ENCODE measurements around the gene DYRK1B. TPM values are rescaled to one million over a fixed set of nuclear protein-coding genes. Genes with fewer than 3 reads are reported as not detected.

Gene DYRK1B
- total and polyA plus RNA-seq, 2 donors (not counting 1 experiment from before 2014, with no cell fraction given), result 7.7 to 12.2 TPM

GRCh38 chr19:39846678-39847486, 12.9 kb upstream of the DYRK1B start:
- peak overlapping the region; percentile 61 for H3K27ac ChIP-seq (ENCODE audit: insufficient read depth, low read length)

GRCh38 chr19:39845933-39846677, 12.1 kb upstream of the DYRK1B start, which contains the start of gene FBL:
TSS of gene FBL (minus strand) at chr19:39846379. CDS start at chr19:39846300, 79 bp downstream.
- Histone ChIP-seq H3K27me3 (ENCODE audit: control insufficient read depth, insufficient read depth, low read length) (no peaks in the 10 kb centered on the region), H3K4me2 (ENCODE audit: extremely low read depth, insufficient read depth, low read length) (peak within 1 kb of the TSS; percentile 94), H3K36me3 (ENCODE audit: control insufficient read depth, insufficient read depth, low read length) (no peaks in the 10 kb centered on the region), H4K20me1 (ENCODE audit: control insufficient read depth, extremely low read depth, insufficient read depth, low read length) (no peaks in the 10 kb centered on the region), H3K4me1 (ENCODE audit: control insufficient read depth, extremely low read depth, insufficient read depth, low read length) (peaks cover 12% of the 10 kb centered on the region), H3K79me2 (ENCODE audit: control insufficient read depth, insufficient read depth, low read length) (peaks cover 44% of the 10 kb centered on the region), H3K4me3 (replicated peaks in 1 of 4; ENCODE audit: control extremely low read depth in 1 of 4, insufficient read depth in 1 of 4, low read depth in 3 of 4, low read length in 4 of 4) (peak within 1 kb of the TSS; percentile 57 to 90 (median 70)), H3K9me3 (ENCODE audit: control insufficient read depth, insufficient read depth, low read depth, low read length) (no peaks in the 10 kb centered on the region), H3K9ac (ENCODE audit: insufficient read depth, low read length) (peak within 1 kb of the TSS; percentile 43), H3K27ac (ENCODE audit: insufficient read depth, low read length) (peak within 1 kb of the TSS; percentile 61), H2AFZ (ENCODE audit: low read length) (peak within 1 kb of the TSS; percentile 89)
- DNase-seq (ENCODE audit: low read depth in 2 of 2), result peak; percentile 79 to 90
- no peak for TF ChIP-seq CTCF (conservative IDR thresholded peaks at IDR 0.05 in 1 of 2, IDR thresholded peaks at IDR 0.05 in 1 of 2; ENCODE audit: low read depth in 1 of 2, low read length in 2 of 2)
- no peak for TF ChIP-seq EZH2 (IDR thresholded peaks at IDR 0.05; ENCODE audit: low read length, missing control alignments)

More at GRCh38 chr19:39846678-39847486, 12.9 kb upstream of the DYRK1B start:
- H3K4me3 ChIP-seq (replicated peaks in 1 of 4; ENCODE audit: control extremely low read depth in 1 of 4, insufficient read depth in 1 of 4, low read depth in 3 of 4, low read length in 4 of 4), result peak overlapping the region; percentile 32 to 69 (median 50)
- TF ChIP-seq EZH2 (IDR thresholded peaks at IDR 0.05; ENCODE audit: low read length, missing control alignments), result no peak
- TF ChIP-seq CTCF (conservative IDR thresholded peaks at IDR 0.05 in 1 of 2, IDR thresholded peaks at IDR 0.05 in 1 of 2; ENCODE audit: low read depth in 1 of 2, low read length in 2 of 2), result no peak
- DNase-seq (ENCODE audit: low read depth in 2 of 2), result no peak
- no peaks in the 10 kb centered on the region for H3K27me3 ChIP-seq (ENCODE audit: control insufficient read depth, insufficient read depth, low read length)
- H4K20me1 ChIP-seq (ENCODE audit: control insufficient read depth, extremely low read depth, insufficient read depth, low read length), result no peaks in the 10 kb centered on the region
- H3K4me2 ChIP-seq (ENCODE audit: extremely low read depth, insufficient read depth, low read length), result peak overlapping the region; percentile 94
- peak overlapping the region; percentile 89 for H2AFZ ChIP-seq (ENCODE audit: low read length)
- peak overlapping the region; percentile 26 for H3K9ac ChIP-seq (ENCODE audit: insufficient read depth, low read length)
- H3K36me3 ChIP-seq (ENCODE audit: control insufficient read depth, insufficient read depth, low read length), result no peaks in the 10 kb centered on the region
- H3K9me3 ChIP-seq (ENCODE audit: control insufficient read depth, insufficient read depth, low read depth, low read length), result no peaks in the 10 kb centered on the region
- peaks cover 37% of the 10 kb centered on the region for H3K79me2 ChIP-seq (ENCODE audit: control insufficient read depth, insufficient read depth, low read length)
- peaks cover 9% of the 10 kb centered on the region for H3K4me1 ChIP-seq (ENCODE audit: control insufficient read depth, extremely low read depth, insufficient read depth, low read length)

- peaks cover 50% of the 10 kb centered on the region for H3K79me2 ChIP-seq (ENCODE audit: control insufficient read depth, insufficient read depth, low read length)
- no peaks in the 10 kb centered on the region for H4K20me1 ChIP-seq (ENCODE audit: control insufficient read depth, extremely low read depth, insufficient read depth, low read length)
- H3K4me1 ChIP-seq (ENCODE audit: control insufficient read depth, extremely low read depth, insufficient read depth, low read length), result peaks cover 12% of the 10 kb centered on the region
- peak overlapping the region; percentile 35 for H3K27ac ChIP-seq (ENCODE audit: insufficient read depth, low read length)
- no peaks in the 10 kb centered on the region for H3K9me3 ChIP-seq (ENCODE audit: control insufficient read depth, insufficient read depth, low read depth, low read length)
- H3K4me3 ChIP-seq (replicated peaks in 1 of 4; ENCODE audit: control extremely low read depth in 1 of 4, insufficient read depth in 1 of 4, low read depth in 3 of 4, low read length in 4 of 4), result peak overlapping the region; percentile 57 to 90 (median 70)
- no peaks in the 10 kb centered on the region for H3K27me3 ChIP-seq (ENCODE audit: control insufficient read depth, insufficient read depth, low read length)
- H3K4me2 ChIP-seq (ENCODE audit: extremely low read depth, insufficient read depth, low read length), result peak overlapping the region; percentile 81
- TF ChIP-seq CTCF (conservative IDR thresholded peaks at IDR 0.05 in 1 of 2, IDR thresholded peaks at IDR 0.05 in 1 of 2; ENCODE audit: low read depth in 1 of 2, low read length in 2 of 2), result peak in 1 of 2 donors; percentile 24
- no peak for TF ChIP-seq EZH2 (IDR thresholded peaks at IDR 0.05; ENCODE audit: low read length, missing control alignments)
- H3K36me3 ChIP-seq (ENCODE audit: control insufficient read depth, insufficient read depth, low read length), result no peaks in the 10 kb centered on the region
- no peak for DNase-seq (ENCODE audit: low read depth in 2 of 2)
- no peak overlapping the region for H2AFZ ChIP-seq (ENCODE audit: low read length)
- H3K9ac ChIP-seq (ENCODE audit: insufficient read depth, low read length), result peak overlapping the region; percentile 43
These were observed 11.6 kb upstream of the DYRK1B start for GRCh38 chr19:39845584-39845932.
